Activated naive CD4-positive, alpha-beta T cell treated with anti-CD3 and anti-CD28 coated beads for 36 hours (primary cell): ENCODE measurements around the gene PRSS57. TPM values are rescaled to one million over a fixed set of nuclear protein-coding genes. Genes with fewer than 3 reads are reported as not detected.

Source experiments
- CTCF ChIA-PET: fragments of 350-600 bp; sonication (Branson Sonifier 250); formaldehyde crosslinking; loops from one replicate; lab custom pipeline; 2021; ENCODE audit warnings: antibody characterized with exemption; lab: Charles Lee
- DNase-seq: peaks from one replicate; pipeline ENCODE4 v3.0.0-alpha.2; 2020
- H3K27ac Mint-ChIP-seq: one replicate; pipeline ENCODE4 v1.8.0; 2021; ENCODE audit warnings: mild to moderate bottlenecking, mixed read lengths
- H3K27me3 Mint-ChIP-seq: one replicate; pipeline ENCODE4 v1.8.0; 2021; ENCODE audit warnings: low read depth, mixed read lengths
- H3K36me3 Mint-ChIP-seq: one replicate; pipeline ENCODE4 v1.8.0; 2021; ENCODE audit warnings: low read depth, mixed read lengths
- H3K4me1 Mint-ChIP-seq: one replicate; pipeline ENCODE4 v1.8.0; 2021; ENCODE audit warnings: low read depth, mixed read lengths
- H3K4me3 Mint-ChIP-seq: one replicate; pipeline ENCODE4 v1.8.0; 2021; ENCODE audit warnings: mild to moderate bottlenecking, moderate library complexity, mixed read lengths
- H3K9me3 Mint-ChIP-seq: one replicate; pipeline ENCODE4 v1.8.0; 2021; ENCODE audit warnings: mixed read lengths
- intact Hi-C: fragments of 100-400 bp; cut with micrococcal nuclease; formaldehyde crosslinking; loops from one replicate; pipeline ENCODE4 v1.15.1; 2023
- total RNA-seq, 2 experiments: library from RNA; stranded (reverse); gene quantifications; one replicate each; pipeline ENCODE4 v1.2.3, GENCODE V29; 2021

Gene PRSS57
- total RNA-seq, 2 experiments from 2014 or later = not detected

- Mint-ChIP-seq H3K9me3 (no peaks in the 10 kb centered on the region), H3K36me3 (peaks cover 18% of the 10 kb centered on the region), H3K27ac (no peak overlapping the region), H3K27me3 (no peaks in the 10 kb centered on the region), H3K4me3 (no peak overlapping the region), H3K4me1 (peaks cover 4% of the 10 kb centered on the region)
- CTCF ChIA-PET = no interaction called here
- no peak for DNase-seq
- intact Hi-C loops = no loop called here
These were observed 45.1 kb downstream of the PRSS57 start for GRCh38 chr19:650121-650520.

- H3K36me3 Mint-ChIP-seq = peaks cover 15% of the 10 kb centered on the region
- no peaks in the 10 kb centered on the region for H3K4me1 Mint-ChIP-seq
- H3K27ac Mint-ChIP-seq = no peak overlapping the region
- H3K4me3 Mint-ChIP-seq = no peak overlapping the region
- DNase-seq = no peak
- intact Hi-C loops = no loop called here
- CTCF ChIA-PET = no interaction called here
- H3K27me3 Mint-ChIP-seq = no peaks in the 10 kb centered on the region
- no peaks in the 10 kb centered on the region for H3K9me3 Mint-ChIP-seq
These were observed 46.1 kb downstream of the PRSS57 start for GRCh38 chr19:648904-649801.

GRCh38 chr19:648305-648704 is 46.9 kb downstream of the PRSS57 start:
- Mint-ChIP-seq H3K4me3 (no peak overlapping the region), H3K27ac (no peak overlapping the region), H3K27me3 (no peaks in the 10 kb centered on the region), H3K36me3 (peaks cover 16% of the 10 kb centered on the region), H3K9me3 (no peaks in the 10 kb centered on the region), H3K4me1 (no peaks in the 10 kb centered on the region)
- intact Hi-C loops = no loop called here
- CTCF ChIA-PET = no interaction called here
- DNase-seq = no peak

- Mint-ChIP-seq H3K36me3 (peaks cover 15% of the 10 kb centered on the region), H3K27ac (no peak overlapping the region), H3K9me3 (no peaks in the 10 kb centered on the region), H3K4me1 (no peaks in the 10 kb centered on the region), H3K4me3 (no peak overlapping the region), H3K27me3 (no peaks in the 10 kb centered on the region)
- intact Hi-C loops = no loop called here
- no peak for DNase-seq
- CTCF ChIA-PET = no interaction called here
These were observed 47.5 kb downstream of the PRSS57 start for GRCh38 chr19:647566-648284.

GRCh38 chr19:646779-647565 is 48.3 kb downstream of the PRSS57 start:
- Mint-ChIP-seq H3K9me3 (no peaks in the 10 kb centered on the region), H3K27me3 (no peaks in the 10 kb centered on the region), H3K36me3 (peaks cover 15% of the 10 kb centered on the region), H3K27ac (no peak overlapping the region), H3K4me3 (no peak overlapping the region), H3K4me1 (no peaks in the 10 kb centered on the region)
- CTCF ChIA-PET = no interaction called here
- intact Hi-C loops = no loop called here
- DNase-seq = no peak

GRCh38 chr19:645912-646778 is 49.1 kb downstream of the PRSS57 start:
- H3K27me3 Mint-ChIP-seq = no peaks in the 10 kb centered on the region
- no peak overlapping the region for H3K4me3 Mint-ChIP-seq
- H3K27ac Mint-ChIP-seq = no peak overlapping the region
- H3K36me3 Mint-ChIP-seq = peaks cover 15% of the 10 kb centered on the region
- CTCF ChIA-PET = no interaction called here
- H3K9me3 Mint-ChIP-seq = no peaks in the 10 kb centered on the region
- no peak for DNase-seq
- intact Hi-C loops = no loop called here
- no peaks in the 10 kb centered on the region for H3K4me1 Mint-ChIP-seq

- no peaks in the 10 kb centered on the region for H3K9me3 Mint-ChIP-seq
These were observed 50.5 kb downstream of the PRSS57 start for GRCh38 chr19:644789-645188.

GRCh38 chr19:644363-644762 is 50.9 kb downstream of the PRSS57 start:
- no peaks in the 10 kb centered on the region for H3K27me3 Mint-ChIP-seq
- H3K4me1 Mint-ChIP-seq = peaks cover 3% of the 10 kb centered on the region
- no peak overlapping the region for H3K27ac Mint-ChIP-seq
- intact Hi-C loops = no loop called here
- CTCF ChIA-PET = no interaction called here
- no peak overlapping the region for H3K4me3 Mint-ChIP-seq
- DNase-seq = no peak
- H3K36me3 Mint-ChIP-seq = peaks cover 13% of the 10 kb centered on the region
- no peaks in the 10 kb centered on the region for H3K9me3 Mint-ChIP-seq

More at GRCh38 chr19:644789-645188, 50.5 kb downstream of the PRSS57 start:
- H3K4me3 Mint-ChIP-seq = no peak overlapping the region
- CTCF ChIA-PET = no interaction called here
- intact Hi-C loops = no loop called here
- H3K36me3 Mint-ChIP-seq = peaks cover 13% of the 10 kb centered on the region
- peak overlapping the region; percentile 36 for H3K27ac Mint-ChIP-seq
- H3K4me1 Mint-ChIP-seq = peaks cover 2% of the 10 kb centered on the region
- no peak for DNase-seq
- no peaks in the 10 kb centered on the region for H3K27me3 Mint-ChIP-seq

GRCh38 chr19:643736-644135 is 51.5 kb downstream of the PRSS57 start:
- H3K4me1 Mint-ChIP-seq = peaks cover 7% of the 10 kb centered on the region
- CTCF ChIA-PET = no interaction called here
- H3K36me3 Mint-ChIP-seq = peaks cover 13% of the 10 kb centered on the region
- no peak overlapping the region for H3K27ac Mint-ChIP-seq
- H3K27me3 Mint-ChIP-seq = no peaks in the 10 kb centered on the region
- H3K4me3 Mint-ChIP-seq = no peak overlapping the region
- DNase-seq = no peak
- intact Hi-C loops = no loop called here
- no peaks in the 10 kb centered on the region for H3K9me3 Mint-ChIP-seq

- Mint-ChIP-seq H3K27me3 (no peaks in the 10 kb centered on the region), H3K36me3 (peaks cover 11% of the 10 kb centered on the region), H3K27ac (no peak overlapping the region), H3K4me3 (no peak overlapping the region), H3K9me3 (no peaks in the 10 kb centered on the region), H3K4me1 (peaks cover 7% of the 10 kb centered on the region)
- CTCF ChIA-PET = no interaction called here
- DNase-seq = no peak
- intact Hi-C loops = no loop called here
These were observed 52.2 kb downstream of the PRSS57 start for GRCh38 chr19:642767-643727.

- no peak overlapping the region for H3K27ac Mint-ChIP-seq
- peaks cover 7% of the 10 kb centered on the region for H3K4me1 Mint-ChIP-seq
- CTCF ChIA-PET = interaction anchor here (1.4 kb wide), 1 partner anchor 18 kb away, joined by 3 read pairs; no protein-coding TSS in a partner anchor
These were observed 53.5 kb downstream of the PRSS57 start for GRCh38 chr19:641702-642101.

More at GRCh38 chr19:641702-642101, 53.5 kb downstream of the PRSS57 start:
- Mint-ChIP-seq H3K4me3 (no peak overlapping the region), H3K36me3 (peaks cover 9% of the 10 kb centered on the region), H3K9me3 (no peaks in the 10 kb centered on the region), H3K27me3 (no peaks in the 10 kb centered on the region)
- intact Hi-C loops = no loop called here
- no peak for DNase-seq
